Middle frontal gyrus (tissue), 1 donor: ENCODE data around the gene BUB1.
"Not testable (repeated sequence)": the region's sequence is repeated elsewhere in the genome, so short reads cannot be mapped to it uniquely, and the experiment has no call there.

Source experiments
- DNase-seq: peaks from one replicate; pipeline ENCODE4 v3.0.0-alpha.2; 2015; ENCODE audit warnings: low spot score; ENCODE audit errors: extremely low spot score

Gene BUB1

DNA sequence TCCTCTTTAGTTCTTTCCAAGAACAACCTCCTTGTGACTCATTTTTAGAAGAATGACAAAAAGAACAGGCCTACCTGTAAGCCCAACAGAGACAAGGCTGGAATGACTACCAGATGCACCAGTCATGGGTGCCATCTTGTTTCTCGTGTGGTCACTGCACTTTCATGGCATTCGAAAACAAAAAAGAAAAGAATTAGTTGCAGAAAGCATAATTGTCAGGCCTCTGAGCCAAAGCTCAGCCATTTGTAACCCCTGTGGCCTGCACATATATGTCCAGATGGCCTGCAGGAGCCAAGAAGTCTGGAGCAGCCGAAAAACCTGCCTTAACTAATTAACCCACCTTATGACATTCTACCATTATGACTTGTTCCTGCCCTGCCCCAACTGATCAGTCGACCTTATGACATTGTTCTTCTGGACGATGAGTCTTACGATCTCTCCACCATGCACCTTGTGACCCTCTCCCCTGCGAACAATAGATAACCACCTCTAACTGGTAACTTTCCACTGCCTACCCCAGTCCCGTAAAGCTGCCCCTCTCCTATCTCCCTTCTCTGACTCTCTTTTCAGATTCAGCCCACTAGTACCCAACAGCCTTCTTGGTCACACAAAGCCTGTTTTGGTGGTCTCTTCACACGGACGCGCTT is 13.9 kb upstream of the BUB1 start:
- DNase-seq, result no peak

DNA sequence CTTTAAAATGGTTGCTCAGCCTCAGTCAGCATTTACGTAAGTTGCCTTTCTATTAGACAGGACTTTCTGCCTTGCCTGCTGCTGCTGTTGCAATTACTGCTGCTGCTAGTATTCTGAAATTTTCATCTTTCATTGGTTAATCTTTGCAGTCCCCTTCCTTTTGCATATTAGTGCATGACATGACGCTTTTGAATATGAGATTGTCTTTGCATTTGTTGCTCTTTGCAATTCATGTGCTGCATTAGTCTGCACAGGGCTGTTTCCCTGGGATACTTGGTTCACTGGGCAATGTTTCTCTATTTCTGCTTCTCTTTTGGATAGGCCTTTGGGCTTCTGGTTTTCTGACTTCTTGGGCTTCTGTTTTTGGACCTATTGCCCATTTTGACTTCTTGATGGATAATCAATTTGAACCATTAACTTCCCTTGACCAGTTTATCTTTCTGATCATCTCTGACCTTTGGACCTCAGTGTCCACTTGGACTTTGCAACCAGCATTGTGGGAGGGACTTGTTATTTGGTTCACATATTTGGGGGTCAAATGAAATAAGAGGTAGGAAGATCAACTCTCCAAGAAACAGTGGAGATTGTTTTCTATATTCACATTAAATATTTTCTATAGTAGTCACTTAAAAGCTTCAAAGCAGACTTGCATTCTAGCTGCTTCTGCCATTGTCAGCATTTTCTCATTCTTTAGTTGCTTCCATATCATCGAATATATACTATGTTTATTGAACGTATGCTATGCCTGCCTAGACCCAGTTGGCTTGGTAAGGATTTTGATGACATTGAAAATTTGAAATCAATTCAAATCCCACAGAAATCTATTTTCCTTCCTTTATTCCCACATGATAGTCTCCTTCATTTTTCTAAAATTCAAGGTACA is 12.5 kb upstream of the BUB1 start:
- DNase-seq, result no peak

DNA sequence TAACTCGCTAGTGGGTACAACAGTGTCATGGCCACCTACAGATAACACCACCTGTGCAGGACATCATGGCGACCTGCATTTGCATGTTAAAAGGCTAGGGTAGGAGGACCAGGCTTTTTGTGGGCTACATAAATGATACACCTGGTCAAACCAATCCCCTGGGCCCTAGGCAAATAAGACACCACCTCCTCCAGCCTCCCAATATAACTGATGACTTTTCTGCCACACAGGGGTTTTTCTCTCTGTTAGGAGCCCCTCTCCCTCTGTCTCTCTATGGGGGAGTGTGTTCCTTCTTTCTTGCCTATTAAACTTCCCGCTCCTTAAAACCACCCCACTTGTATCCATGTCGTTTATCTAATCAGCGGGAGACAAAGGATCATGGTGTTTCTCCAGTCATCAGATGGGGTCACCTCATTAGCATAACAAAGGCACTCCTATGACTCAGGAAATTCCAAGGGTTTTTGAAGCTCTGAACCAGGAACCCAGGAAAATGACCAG is 10.8 kb upstream of the BUB1 start:
- DNase-seq, result no peak

GRCh38 chr2:110687775-110688484 is 10.1 kb upstream of the BUB1 start:
- not testable (repeated sequence) for DNase-seq

DNA sequence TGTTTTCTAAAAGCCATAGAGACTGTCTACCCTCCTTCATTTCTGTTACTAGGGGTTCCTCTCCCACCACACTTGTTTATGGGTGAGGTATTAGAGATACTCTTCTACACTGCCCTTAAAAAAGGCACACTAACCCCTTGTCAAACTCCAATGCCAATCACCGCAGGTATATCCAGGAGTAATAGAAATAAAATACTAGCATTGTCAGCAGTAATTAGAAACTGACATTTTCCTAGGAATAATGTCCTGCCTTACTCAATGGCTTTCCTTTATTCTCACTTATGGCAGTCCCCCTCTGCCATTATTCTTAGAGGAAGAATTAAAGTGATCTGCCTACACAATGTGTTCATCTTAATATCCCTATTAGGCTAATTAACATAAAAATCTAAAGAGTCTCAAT is 5.0 kb upstream of the BUB1 start:
- no peak for DNase-seq

DNA sequence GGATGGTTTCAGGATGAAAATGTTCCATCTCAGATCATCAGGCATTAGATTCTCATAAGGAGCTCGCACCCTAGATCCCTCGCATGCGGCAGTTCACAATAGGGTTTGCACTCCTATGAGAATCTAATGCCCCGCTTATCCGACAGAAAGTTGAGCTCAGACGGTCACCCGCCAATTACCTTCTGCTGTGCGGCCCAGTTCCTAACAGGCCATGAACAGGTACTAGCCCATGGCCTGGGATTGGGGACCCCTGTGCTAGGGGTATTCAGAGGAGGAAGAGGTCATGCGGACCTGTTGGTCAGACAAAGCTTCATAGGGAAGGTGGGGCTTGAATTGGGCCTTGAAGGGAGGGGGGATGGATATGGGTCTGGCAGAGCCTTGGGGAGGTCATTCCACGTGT is 4.4 kb upstream of the BUB1 start:
- no peak for DNase-seq

DNA sequence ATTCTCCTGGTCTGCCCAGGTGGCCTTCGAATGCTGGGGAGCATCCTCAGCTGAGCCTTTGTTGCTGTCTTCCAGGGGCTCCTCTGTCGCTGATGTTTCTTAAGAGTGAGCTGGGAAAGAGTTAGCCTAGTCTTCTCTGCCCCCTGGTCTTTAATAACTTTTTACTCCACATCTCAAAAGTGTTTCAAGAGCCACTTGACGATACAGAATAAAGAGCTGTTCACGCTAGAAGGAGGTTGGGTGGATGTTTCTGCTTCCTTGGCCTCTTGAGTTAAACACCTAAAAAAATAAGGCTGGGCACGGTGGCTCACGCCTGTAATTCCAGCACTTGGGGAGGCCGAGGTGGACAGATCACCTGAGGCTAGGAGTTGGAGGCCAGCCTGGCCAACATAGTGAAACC is 2.8 kb upstream of the BUB1 start:
- DNase-seq, result no peak

DNA sequence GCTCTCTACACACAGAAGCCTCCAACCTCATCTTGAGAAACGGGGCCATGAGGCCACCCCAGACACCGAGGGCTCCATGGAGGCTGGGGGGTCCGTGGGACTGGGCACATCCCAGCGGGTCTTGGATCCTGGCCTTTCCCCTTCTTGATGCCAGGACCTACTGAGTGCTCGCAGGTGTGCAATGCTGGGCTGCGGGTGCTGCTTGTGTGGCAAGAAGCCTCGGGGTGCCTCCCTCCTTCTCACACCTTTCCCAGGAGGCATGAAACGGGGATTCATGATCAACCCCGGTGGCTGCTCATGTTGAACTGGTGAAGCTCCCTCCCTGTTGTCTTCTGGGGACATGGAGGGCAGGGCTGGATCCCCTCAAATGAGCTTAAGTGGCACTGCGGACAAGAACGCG is 2.0 kb upstream of the BUB1 start:
- no peak for DNase-seq

DNA sequence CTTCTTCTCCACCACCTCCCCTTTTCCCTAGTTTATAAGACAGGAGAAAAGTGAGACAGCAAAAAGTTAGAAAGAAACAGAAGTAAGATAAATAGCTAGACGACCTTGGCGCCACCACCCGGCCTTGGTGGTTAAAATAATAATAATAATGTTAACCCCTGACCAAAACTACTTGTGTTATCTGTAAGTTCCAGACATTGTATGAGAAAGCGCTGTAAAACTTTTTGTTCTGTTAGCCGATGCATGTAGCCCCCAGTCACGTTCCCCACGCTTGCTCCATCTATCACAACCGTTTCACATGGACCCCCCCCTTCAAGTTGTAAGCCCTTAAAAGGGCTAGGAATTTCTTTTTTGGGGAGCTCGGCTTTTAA is 1.5 kb upstream of the BUB1 start:
- no peak for DNase-seq

DNA sequence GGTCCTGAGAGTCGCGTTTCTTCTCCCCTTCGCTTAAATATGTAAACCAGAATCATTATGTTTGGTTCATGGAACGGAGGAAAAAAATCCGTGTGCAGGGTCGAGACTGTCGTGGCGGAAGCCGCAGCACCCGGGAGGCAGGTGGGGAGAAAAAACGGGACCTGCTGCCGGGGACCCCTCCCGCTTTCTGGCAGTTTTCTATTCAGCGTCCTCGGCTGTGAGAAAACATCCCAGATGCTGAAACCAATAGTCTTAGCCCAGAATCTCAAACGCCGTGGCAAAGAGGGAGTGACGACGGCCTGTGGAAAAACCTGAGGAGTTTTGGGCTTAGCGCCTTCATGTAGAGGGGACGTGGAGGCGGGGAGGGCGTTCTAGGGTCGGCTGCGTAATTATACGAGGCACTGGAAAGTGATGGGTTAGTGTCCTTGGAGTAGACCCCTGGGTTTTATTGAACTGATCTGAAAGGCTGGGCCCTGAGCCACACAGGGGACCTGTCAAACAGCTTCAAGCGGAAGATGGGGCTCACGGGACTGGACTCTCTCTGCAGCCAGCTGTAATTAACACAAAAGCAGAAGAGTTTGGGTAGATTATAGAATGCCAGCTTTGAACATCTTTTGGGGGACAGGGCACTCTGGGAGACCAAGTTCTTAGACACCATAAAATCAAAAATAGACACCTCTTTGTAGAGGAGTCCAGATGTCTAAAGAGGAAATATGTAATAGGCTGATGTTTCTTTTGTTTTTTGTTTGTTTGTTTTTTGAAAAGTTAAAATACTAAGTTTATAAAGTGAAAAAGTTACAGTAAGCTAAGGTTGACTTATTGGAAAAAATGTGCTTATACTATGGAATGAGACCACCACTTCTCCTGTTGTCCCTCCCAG is 834 bp upstream of the BUB1 start:
- no peak for DNase-seq

GRCh38 chr2:110677080-110677479 is 783 bp downstream of the BUB1 start:
- DNase-seq, result no peak

DNA sequence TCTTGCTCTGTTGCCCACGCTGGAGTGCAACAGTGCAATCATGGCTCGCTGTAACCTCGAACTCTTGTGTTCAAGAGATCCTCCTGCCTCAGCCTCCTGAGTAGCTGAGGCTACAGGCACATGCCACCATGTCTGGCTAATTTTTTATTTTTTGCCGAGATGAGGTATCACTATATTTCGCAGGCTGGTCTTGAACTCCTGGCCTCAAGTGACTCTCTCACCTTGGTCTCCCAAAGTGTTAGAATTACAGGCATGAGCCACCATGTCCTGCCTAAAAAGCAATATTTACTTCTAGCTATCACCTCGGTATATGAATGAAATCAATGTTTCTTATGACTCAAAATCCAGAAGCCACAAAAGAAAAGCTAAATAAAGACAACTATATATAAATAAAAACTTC is 2.2 kb downstream of the BUB1 start:
- no peak for DNase-seq

DNA sequence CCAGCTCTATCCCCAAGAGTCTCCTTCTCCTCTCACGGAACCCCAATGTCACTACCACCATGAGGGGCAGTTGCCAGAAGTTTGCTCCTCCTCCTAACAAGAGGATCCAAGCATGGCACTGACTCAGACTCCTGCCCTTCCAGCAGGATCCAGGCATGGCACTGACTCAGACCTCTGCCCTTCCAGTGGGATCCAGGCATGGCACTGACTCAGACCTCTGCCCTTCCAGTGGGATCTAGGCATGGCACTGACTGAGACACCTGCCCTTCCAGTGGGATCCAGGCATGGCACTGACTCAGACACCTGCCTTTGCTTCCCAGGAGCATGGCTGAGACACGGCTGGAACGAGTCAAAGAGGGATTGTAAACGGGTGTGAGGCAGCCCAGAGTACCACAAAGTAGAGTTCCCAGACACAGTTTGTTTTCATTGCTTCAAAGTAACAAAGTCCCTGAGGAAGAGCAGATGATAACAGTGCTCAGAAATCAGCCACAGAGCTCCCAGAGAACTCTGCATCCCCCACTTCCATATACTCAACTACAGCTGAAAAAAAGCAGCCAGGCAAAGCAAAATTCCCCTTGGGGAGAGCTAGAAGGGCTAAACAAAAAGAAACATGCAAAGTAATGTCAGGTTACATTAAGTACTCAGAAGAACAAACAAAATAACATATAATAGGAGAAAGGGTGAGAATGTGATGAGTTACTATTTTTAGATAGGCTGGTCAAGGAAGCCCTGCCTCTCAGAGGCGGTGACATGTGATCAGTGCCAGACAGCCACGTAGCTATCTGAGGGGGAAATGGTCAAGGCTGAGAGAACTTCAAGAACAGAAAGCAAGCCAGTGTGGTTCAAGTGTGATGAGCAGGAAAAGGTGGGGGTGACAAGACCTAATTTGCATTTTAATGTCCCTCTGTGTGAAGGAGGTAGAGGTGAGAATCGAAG is 3.0 kb downstream of the BUB1 start:
- no peak for DNase-seq

GRCh38 chr2:110673201-110673600 is 4.7 kb downstream of the BUB1 start:
- DNase-seq, result no peak

DNA sequence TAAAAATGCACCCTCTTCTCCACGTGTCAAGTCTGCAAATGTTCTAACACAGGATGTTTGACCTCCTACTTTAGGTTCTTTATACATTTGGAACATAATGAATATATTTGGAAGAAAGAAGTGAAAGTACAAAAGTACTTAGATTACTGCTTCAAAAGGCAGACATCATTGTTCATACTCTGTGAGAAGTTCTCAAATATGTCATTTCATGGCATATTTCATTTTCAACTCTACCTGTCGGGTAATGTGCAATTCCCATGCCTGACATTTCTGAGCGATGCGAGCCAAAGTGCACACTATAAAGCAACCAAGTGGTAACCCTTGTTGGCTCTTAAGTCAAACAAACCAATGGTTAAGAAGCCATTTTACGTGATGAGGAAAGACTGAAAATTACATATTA is 7.0 kb downstream of the BUB1 start:
- DNase-seq, result no peak

DNA sequence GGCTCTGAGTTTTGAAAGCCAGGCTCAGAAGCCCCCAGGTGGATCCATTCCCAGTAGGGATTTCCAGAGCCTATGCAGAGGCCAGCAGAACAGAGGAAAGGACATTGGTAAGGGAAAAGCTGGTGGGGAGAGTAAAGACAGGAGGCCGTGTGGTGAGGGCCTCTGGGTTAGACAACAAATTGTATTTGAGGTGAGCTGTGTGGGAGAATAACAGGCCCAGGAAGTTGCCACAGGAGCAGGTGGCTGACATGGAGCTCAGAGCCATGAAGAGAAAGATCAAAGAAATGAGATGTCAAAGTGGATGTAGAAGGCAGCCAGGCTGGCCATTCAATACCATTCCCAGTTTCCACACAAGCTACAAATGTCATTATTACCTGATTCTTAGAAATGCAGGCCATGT is 8.8 kb downstream of the BUB1 start:
- no peak for DNase-seq

- no peak for DNase-seq
Observed at GRCh38 chr2:110667071-110667470, 10.8 kb downstream of the BUB1 start.

DNA sequence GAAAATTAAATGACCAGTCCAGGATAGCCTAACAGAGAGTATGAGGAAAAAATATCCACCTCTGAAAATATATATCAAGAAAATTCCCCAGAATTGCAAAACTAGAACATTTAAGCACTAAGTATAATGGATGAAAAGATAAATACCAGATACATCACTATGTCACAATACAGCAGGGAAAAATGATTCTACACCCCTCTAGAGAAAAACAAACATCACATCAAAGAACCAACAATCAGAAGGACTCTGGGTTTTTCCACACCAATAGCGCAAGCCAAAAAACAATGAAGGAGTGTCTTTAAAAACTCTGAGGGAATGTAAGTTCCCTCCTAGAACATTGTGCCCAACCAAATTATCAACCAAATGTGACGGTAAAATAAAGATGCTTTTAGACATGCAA is 13.7 kb downstream of the BUB1 start:
- no peak for DNase-seq

DNA sequence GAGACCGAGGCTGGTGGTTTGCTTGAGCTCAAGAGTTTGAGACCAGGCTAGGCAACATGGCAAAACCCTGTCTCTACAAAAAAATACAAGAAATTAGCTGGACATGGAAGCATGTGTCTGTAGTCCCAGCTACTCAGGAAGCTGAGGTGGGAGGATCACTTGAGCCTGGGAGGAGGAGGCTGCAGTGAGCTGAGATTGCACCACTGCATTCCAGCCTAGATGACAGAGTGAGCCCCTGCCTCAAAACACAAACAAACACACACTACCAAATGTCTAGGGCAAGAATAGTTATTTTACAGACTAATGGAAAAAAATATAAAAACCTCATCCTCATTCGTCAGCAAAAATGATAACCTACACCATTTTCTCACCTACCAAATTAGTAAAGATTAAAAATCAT is 15.3 kb downstream of the BUB1 start:
- DNase-seq, result no peak

DNA sequence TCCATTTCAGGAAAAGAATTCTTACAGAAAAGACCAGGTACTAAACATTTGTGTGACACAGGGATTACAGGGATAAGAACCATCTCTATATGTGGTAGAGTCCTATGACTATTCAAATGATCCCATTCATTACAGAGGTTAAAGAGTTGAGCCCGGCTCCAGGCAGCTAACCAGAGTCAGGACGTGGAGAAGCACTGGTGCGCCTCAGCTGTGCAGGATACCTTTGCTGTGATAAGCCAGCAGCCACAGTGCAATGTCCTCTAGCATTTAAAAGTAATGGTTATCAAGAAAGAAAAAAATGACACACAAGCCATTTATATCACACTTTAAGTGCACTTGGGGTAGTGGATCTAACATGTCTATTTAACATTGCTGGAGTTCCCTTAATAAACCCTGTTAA is 17.3 kb downstream of the BUB1 start:
- DNase-seq, result no peak
